PC-9 (cell line): ENCODE results near the gene DAAM1.

Experiments
- EZH2 ChIP-seq: fragments of 200-600 bp; sonication (generic); IDR thresholded peaks from 2 replicates; pipeline ENCODE4 v1.8.0; 2017; ENCODE audit warnings: antibody characterized with exemption, low read depth
- TF ChIP-seq, protein P1 (sequence below): fragments of 200-600 bp; sonication (generic); conservative IDR thresholded peaks from 2 replicates; pipeline ENCODE4 v1.6.1; 2017; ENCODE audit warnings: mixed run types, antibody characterized with exemption, mild to moderate bottlenecking, moderate library complexity

DNA sequence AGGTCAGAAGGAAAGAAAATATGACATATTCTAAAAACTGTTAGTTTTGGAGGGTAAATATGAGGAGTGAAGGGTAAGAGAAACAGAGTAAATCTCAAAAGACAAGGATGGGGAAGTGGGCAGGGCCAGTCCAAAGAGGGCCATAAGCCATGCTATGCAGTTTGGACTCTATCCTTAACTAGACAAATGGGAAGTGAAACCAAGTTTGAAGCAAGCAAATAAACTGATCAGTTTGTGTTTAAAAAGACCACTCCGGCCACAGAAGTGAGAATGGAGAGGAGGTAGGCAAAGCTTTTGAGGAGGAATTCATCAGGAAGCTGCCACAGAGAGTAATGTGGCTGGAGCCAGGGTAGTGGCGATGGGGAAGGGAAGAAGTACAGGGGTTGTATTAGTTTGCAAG, 37.5 kb upstream of the DAAM1 start:
- TF ChIP-seq, protein P1, sequence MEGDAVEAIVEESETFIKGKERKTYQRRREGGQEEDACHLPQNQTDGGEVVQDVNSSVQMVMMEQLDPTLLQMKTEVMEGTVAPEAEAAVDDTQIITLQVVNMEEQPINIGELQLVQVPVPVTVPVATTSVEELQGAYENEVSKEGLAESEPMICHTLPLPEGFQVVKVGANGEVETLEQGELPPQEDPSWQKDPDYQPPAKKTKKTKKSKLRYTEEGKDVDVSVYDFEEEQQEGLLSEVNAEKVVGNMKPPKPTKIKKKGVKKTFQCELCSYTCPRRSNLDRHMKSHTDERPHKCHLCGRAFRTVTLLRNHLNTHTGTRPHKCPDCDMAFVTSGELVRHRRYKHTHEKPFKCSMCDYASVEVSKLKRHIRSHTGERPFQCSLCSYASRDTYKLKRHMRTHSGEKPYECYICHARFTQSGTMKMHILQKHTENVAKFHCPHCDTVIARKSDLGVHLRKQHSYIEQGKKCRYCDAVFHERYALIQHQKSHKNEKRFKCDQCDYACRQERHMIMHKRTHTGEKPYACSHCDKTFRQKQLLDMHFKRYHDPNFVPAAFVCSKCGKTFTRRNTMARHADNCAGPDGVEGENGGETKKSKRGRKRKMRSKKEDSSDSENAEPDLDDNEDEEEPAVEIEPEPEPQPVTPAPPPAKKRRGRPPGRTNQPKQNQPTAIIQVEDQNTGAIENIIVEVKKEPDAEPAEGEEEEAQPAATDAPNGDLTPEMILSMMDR, result no peak
- TF ChIP-seq EZH2, result no peak
